GM21381 (cell line): ENCODE data around the gene LAMA1.
"Not testable (repeated sequence)": the region's sequence is repeated elsewhere in the genome, so short reads cannot be mapped to it uniquely, and the experiment has no call there.

Experiments
- ATAC-seq: cut with Tn5 transposase; IDR thresholded peaks from one replicate; pipeline ENCODE4 v1.9.1; 2021; ENCODE audit warnings: mild to moderate bottlenecking, moderate library complexity; ENCODE audit not compliant: unreplicated experiment

Gene LAMA1, protein sequence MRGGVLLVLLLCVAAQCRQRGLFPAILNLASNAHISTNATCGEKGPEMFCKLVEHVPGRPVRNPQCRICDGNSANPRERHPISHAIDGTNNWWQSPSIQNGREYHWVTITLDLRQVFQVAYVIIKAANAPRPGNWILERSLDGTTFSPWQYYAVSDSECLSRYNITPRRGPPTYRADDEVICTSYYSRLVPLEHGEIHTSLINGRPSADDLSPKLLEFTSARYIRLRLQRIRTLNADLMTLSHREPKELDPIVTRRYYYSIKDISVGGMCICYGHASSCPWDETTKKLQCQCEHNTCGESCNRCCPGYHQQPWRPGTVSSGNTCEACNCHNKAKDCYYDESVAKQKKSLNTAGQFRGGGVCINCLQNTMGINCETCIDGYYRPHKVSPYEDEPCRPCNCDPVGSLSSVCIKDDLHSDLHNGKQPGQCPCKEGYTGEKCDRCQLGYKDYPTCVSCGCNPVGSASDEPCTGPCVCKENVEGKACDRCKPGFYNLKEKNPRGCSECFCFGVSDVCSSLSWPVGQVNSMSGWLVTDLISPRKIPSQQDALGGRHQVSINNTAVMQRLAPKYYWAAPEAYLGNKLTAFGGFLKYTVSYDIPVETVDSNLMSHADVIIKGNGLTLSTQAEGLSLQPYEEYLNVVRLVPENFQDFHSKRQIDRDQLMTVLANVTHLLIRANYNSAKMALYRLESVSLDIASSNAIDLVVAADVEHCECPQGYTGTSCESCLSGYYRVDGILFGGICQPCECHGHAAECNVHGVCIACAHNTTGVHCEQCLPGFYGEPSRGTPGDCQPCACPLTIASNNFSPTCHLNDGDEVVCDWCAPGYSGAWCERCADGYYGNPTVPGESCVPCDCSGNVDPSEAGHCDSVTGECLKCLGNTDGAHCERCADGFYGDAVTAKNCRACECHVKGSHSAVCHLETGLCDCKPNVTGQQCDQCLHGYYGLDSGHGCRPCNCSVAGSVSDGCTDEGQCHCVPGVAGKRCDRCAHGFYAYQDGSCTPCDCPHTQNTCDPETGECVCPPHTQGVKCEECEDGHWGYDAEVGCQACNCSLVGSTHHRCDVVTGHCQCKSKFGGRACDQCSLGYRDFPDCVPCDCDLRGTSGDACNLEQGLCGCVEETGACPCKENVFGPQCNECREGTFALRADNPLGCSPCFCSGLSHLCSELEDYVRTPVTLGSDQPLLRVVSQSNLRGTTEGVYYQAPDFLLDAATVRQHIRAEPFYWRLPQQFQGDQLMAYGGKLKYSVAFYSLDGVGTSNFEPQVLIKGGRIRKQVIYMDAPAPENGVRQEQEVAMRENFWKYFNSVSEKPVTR (N-terminal part only)

DNA sequence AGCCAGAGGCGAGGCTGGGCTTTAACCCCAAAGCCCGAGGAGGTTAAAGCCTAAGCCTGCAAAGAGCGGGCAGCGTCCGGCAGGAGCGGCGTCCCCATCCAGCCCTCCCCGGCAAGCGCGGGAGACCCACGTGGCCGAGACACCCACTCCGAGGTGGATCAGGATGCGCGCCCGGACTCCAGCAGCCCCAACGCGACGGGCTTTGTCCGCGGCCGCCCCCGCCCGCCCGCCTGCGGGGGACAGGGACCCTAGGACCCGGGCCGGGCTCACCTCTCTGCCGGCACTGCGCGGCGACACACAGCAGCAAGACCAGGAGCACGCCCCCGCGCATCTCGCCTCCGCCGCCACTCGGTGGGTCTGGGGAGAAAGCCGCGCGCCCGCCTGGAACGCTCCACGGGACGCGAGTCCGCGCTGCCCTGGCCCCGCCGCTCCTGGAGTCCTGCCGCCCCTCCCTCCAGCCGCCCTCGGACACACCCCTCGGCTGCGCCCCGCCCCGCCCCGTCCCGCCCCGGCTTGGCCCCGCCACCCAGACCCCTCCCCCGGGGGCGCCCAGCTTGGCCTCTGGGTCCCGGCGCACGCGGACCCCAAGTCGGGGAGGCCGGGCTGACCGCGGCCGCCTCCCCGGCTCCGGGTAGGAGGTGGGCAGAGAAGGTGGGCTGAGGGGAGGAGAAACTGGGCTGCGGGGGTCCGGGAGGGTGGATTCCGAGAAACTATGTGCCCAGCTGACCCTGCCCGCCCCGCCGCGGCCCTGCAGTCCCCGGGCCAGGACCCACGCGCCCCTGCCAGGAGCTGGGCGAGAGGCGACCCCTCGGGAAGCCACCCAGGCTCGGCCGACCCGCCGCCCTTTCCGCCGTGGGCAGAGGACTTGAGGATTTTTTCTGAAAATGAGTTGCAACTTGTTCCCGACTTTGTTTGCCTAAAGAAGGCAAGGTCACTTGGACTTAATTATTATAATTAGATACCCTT is at the start of gene LAMA1:
Gene LAMA1 (minus strand): TSS at position 408 of the 966 bp plus-strand sequence. CDS start 77 bp downstream, at position 331.
- no peak for ATAC-seq

DNA sequence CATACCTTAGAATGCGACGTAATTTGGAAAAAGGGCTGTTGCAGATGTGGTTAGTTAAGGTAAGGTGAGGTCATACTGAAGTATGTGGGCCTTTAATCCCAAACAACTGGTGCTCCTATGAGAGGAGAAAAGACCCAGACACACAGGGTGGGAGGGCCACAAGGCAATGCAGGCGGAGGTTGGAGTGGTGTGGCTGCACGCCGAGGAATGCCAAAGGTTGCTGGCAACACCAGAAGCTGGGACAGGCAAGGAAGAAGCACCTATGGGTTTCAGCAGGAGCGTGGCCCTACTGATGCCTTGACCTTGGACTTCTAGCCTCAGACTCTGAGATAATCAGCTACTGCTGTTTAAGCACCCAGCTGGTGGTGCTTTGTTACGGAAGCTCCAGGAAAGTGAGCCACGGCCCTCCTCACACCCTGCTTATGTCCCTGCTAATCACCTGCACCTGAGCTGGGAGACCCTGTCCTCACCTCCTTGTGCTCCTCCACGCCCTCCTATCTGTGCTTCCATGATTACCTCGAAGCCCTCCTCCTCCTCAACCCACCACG is 48.3 kb upstream of the LAMA1 start:
- no peak for ATAC-seq

DNA sequence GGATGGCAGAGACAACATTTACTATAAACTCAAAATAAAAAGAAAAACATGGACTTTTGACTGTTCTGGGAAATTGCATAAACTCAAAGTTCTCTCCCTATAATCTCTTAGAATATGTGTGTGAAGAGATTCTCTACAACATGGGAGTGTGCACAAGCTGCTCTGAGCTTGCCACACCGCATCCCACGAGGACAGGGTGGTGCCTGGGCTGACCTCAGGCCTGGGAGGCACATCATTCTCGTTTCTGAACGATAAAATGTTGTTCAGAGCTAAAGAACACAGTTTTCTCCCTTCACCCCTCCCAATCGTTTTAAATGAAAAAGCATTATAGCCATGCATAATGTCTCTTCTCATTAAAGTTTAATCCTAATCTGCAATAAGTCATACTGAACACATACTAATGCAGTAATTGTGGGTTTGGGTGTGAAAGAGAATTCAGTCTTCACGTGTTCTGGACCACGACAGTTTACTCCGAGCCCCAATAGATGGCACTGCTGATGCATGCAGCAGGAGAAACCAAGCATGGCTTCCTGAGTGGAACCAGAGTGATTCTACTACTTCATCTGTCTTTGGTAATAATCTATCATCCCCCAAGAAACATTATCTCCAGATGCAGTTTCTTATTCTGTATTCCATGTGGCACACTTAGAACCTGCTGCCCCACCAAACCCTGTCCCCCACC is 46.9 kb upstream of the LAMA1 start:
- ATAC-seq: no peak

DNA sequence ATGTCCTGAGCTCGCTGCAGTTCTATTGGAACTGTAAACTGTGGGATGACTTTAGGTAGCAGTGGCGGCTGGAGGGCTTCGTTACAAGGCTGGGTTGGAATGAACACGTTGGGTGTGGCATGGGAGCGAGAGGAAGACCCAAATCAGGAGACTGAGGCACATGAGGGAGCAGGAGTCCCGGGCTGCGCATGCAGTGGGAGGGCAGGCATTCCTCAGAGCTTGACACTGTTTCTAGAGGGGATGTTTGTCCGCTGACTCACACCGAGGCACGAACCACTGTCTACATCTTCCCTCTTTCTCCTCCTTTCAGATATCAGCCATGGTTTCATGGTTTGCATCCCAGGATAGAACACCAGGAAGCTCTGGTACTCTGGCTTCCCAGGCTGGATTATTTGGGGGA is 40.6 kb upstream of the LAMA1 start:
- no peak for ATAC-seq

DNA sequence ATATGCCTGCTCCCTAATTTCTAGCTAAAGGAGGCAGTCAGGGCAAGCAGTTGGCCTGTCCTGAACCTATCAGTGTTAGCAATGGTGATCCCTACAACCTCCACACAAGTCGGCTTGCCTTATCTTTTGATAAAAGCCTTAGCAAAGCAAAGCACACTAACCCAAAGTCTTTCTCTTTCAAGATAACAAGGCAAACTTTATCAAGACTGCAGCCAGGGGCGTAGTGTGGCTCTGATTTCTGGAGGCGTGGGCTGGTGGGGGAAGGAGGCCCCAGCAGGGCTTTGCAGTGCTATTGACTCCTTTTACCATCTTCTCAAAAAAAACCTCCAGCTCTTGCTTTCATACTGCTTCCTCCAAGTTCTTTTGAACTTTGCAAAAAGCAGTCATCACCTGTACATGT is 40.2 kb upstream of the LAMA1 start:
- ATAC-seq: no peak

DNA sequence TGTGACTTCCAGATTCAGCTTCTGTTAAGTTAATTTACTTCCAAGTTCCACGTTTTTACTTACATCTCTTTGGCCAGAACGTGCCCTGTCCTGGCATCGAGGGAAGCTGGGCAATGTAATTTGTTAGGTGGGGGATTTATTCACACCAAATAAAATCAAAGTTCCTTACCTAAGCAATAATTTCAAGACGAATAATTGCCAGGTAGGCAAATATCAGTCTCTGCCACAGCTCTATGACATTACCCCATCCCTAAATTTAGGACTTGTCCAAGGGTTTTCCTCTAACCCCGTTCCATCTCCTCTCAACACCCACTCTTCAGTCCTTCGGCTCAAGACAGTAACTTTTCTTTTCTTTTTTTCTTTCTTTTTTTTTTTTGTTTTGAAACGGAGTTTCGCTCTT is 38.3 kb upstream of the LAMA1 start:
- no peak for ATAC-seq

DNA sequence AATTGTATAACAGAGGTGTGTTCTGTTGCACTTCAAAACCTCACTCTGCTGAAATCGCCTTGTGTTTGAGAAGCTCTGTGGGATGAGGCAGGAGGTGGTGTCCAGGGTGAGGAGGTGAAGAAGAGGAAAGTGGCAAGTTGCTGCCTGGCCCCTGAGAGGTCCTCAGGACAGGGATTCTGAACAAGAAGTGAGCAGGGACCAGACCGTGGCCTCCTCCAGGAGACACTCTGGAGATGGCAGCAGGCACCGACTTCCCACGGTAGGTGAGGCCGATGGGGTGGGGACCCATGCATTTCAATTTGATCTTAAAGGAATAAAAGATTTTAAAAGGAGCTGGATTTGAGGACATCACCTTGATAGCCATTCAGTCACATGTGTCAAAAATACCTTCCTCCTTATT is 37.5 kb upstream of the LAMA1 start:
- ATAC-seq: no peak

DNA sequence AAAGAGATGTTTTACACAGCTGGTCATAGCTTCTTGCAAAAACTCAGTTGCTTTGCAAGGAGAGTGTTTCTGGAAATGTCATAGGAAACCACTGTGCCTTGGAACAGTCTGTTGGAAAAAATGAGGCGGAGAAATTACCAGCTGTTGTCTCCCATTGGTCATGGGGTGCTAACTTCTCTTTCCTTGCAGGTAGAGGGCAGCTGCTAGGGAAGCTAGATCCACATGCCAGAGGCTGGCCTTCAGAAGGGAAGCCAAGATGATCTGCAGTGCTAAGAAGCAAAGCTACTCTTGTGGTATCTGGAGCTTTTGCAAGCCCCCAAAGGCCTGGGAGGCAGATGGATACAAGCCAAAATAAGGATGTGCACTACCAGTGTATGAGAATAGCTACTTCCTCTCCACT is 34.8 kb upstream of the LAMA1 start:
- ATAC-seq: no peak

DNA sequence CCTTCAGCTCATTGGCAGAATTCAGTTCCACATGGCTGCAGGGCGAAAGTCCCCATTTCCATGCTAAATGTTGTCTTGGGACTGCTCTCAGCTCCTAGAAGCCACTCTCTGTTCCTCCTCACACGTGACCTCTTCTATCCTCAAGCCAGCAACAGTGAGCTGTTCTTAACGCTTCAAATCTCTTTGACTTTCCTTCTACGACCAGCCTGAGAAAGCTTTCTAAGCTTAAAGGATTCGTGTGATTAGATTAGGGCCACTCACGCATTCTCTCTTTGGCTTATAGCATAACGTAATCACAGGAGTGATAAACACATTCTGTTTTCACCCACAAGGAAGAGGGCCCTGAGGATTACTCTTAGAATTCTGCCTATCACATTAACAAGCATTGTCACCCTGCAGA is 29.8 kb upstream of the LAMA1 start:
- ATAC-seq: no peak

DNA sequence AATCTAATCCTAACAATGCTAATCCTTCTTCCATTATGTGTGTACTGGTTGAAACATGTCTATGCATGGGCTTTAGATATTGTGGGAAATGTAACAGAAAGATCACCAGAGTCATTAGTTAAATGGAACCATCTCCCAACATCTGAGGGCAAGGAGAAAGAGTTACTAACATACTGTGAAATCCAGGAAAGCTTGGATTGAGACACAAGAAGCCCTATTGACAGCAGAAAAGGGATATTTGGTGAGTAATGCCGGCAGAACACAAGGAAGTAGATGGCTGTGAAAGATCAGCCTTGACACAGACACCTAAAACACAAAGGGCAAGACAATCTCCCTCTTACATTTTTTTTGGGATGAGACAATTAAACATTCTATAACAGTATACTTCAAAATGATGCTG is 28.5 kb upstream of the LAMA1 start:
- ATAC-seq: no peak

DNA sequence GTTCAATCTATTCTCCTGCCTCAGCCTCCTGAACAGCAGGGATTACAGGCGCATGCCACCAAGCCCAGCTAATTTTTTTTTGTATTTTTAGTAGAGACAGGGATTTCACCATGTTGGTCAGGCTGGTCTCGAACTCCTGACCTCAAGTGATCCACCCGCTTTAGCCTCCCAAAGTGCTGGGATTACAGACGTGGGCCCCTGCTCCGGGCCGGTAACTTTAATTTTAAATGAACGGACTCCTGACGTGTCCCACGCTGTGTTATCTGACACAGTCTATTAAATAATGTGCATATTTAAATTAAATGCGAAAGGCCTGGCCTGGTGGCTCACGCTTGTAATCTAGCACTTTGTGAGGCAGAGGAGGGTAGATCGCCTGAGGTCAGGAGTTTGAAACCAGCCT is 27.3 kb upstream of the LAMA1 start:
- not testable (repeated sequence) for ATAC-seq

DNA sequence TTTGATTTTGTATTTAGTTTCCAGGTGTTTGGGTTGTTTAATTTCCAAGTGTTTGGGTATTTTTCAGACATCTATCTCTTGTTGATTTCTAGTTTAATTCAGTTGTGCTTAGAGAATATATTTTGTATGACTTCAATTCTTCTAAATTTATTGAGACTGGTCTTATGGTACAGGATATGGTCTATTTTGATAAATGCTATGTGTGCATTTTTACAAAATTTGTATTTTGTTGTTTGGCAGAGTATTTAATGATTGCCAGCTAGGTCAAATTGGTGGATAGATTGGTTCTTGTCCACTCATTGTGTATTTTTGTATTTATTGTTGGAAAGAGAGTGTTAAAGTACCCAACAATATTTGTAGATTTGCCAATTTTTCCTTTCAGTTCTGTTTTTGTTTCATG is 23.7 kb upstream of the LAMA1 start:
- ATAC-seq: no peak

DNA sequence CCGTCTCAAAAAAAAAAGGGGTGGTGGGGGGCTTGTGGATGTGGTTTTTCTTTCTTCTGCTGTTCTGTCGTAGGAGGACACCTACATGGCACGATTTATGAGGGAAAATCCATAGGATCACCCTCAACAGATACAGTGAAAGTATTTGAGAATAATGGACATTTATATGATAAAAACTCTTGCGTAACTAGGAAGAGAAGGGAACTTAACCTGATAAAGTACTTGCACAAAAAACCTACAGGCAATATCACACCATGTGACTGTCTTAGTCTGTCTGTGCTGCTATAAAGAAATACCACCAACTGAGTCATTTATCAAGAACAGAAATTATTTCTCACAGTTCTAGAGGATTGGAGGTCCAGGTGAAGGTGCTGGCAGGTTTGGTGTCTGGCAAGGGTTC is 21.8 kb upstream of the LAMA1 start:
- ATAC-seq: no peak

DNA sequence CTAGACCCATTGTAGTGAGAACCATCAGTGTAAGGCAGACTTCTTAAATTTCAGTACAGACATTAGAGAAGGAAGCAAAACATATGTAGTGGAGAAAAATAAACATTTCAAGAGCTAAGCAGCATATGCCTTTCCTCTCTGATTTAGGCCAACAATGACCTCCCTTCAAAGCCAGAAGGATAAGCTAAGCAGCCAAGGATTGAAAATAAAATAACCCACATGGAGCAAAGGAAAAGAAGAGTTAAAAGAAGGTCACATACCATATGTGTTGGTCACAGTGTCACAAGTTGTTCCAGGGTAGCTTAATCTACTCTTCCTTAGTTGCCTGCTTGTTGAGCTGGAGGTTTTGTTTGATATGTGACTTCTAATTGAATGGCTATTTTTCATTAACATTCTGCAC is 15.6 kb upstream of the LAMA1 start:
- ATAC-seq: no peak

DNA sequence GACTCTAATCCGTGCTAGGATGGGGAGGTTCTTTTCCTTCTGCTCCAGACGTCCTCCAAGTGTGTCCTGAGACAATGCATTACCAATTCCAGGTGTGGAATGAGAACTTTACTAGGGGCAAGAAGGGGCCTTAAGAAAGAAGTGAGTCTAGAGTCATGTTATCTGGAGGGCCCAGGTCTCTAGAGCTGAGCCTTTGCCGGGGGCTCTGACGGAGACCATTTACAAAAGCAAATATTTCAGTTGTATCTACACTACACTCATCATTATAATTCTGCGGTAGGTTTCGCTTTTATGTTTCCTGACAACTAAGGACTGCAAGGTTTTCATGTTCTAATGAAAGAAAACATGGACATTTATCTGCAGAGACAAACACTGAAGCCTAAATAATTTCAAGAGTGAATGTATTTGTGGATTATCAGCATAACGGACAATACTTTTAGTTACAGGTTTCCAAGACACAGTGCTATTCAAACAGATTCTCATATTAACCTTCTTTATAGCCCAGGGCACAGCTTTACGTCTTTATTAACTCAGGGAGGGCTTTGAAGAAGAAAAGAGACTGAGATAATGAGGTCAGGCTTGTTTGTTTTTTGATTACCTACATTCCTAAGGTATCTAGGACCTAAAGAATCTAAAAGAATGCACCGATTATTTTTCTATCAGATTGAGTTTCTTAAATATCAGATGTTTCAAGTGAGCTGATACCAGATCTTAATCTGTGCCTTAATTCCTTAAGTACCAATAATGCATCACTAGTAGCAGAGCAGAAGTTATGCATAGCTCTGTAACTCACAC is 15.0 kb upstream of the LAMA1 start:
- ATAC-seq: no peak

DNA sequence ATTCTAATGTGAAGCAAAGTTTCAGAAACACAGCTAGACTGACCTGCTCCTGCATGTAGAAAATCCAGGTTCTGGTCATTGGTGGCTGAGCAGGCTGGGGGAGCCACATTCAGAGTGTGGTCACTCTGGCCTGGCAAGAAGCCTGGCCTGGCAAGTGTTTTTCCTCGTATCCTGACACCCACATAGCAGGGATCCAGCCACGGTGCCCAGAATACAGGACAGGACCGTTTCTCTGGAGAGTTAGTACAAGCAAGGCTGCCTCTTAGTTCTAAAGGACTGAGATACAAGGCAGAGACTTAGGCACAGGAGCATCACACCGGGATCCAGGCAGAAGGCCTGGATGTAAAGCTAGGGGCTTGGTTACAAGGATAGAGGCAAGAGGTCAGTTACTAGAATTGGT is 4.8 kb upstream of the LAMA1 start:
- no peak for ATAC-seq

DNA sequence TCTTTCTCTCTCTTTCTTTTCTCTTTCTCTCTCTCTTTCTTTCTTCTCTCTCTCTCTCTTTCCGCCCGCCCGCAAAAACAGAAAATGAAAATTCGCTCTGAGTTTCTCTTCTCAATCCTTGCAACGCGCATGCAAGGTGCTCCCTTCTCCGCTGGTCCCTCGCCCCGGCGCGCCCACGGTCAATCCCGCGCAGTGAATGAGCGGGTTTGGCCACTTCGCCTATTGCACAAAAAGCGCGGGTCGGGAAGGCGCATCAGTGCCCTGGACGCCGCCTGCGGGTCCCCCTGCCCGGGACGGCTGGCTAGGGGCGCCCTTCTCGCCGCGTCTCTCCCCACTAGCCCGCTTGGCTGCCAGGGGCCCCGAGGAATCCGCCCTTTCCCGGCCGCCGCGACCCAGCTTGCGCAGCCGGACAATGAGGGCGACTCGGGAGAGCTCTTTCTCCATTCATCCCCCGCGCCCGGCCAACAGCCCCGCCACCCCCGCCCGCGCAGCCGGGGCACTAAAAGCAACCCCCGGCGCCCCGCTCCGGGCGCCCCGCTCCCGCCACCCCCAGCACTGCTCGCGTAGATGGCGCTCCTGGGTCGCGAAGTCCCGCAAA is 706 bp downstream of the LAMA1 start:
- ATAC-seq: no peak
